HG03571 (cell line): Measurements from ENCODE around the gene WDR7.

ENCODE experiments used
- ATAC-seq: cut with Tn5 transposase; IDR thresholded peaks from one replicate; pipeline ENCODE4 v1.9.1; 2021; ENCODE audit not compliant: unreplicated experiment

The WDR7 gene

GRCh38 chr18:56929886-56930285 lies 278.7 kb downstream of the WDR7 start:
- no peak for ATAC-seq

- ATAC-seq: no peak
These were observed 282.3 kb downstream of the WDR7 start for GRCh38 chr18:56933472-56933871.

GRCh38 chr18:56934131-56934530 lies 283.0 kb downstream of the WDR7 start:
- ATAC-seq: no peak

- ATAC-seq: no peak
These were observed 283.7 kb downstream of the WDR7 start for GRCh38 chr18:56934906-56935305.

- ATAC-seq: no peak
These were observed 284.4 kb downstream of the WDR7 start for GRCh38 chr18:56935434-56936040.

GRCh38 chr18:56936457-56936856 lies 285.3 kb downstream of the WDR7 start:
- no peak for ATAC-seq

GRCh38 chr18:56937874-56938430 lies 286.8 kb downstream of the WDR7 start:
- ATAC-seq: no peak

- ATAC-seq: no peak
These were observed 294.3 kb downstream of the WDR7 start for GRCh38 chr18:56945171-56946083.

GRCh38 chr18:56947236-56947635 lies 296.1 kb downstream of the WDR7 start:
- no peak for ATAC-seq

GRCh38 chr18:56952026-56952425 lies 300.9 kb downstream of the WDR7 start:
- ATAC-seq: no peak

GRCh38 chr18:56953428-56954198 lies 302.5 kb downstream of the WDR7 start:
- ATAC-seq: no peak

- ATAC-seq: no peak
These were observed 304.3 kb downstream of the WDR7 start for GRCh38 chr18:56955490-56955889.

GRCh38 chr18:56959120-56959519 lies 308.0 kb downstream of the WDR7 start:
- no peak for ATAC-seq

- ATAC-seq: no peak
These were observed 311.2 kb downstream of the WDR7 start for GRCh38 chr18:56962322-56962721.

- no peak for ATAC-seq
These were observed 315.9 kb downstream of the WDR7 start for GRCh38 chr18:56967035-56967434.

GRCh38 chr18:56973487-56973886 lies 322.3 kb downstream of the WDR7 start:
- ATAC-seq: no peak

GRCh38 chr18:56974141-56974540 lies 323.0 kb downstream of the WDR7 start:
- no peak for ATAC-seq

GRCh38 chr18:56975276-56975675 lies 324.1 kb downstream of the WDR7 start:
- no peak for ATAC-seq

- ATAC-seq: no peak
These were observed 326.1 kb downstream of the WDR7 start for GRCh38 chr18:56977309-56977708.

GRCh38 chr18:56977771-56978170 lies 326.6 kb downstream of the WDR7 start:
- ATAC-seq: no peak

- no peak for ATAC-seq
These were observed 329.0 kb downstream of the WDR7 start for GRCh38 chr18:56980151-56980550.
